Upper lobe of right lung (tissue), 1 donor: ENCODE results near the gene UBXN1. TPM values are rescaled to one million over a fixed set of nuclear protein-coding genes. Genes with fewer than 3 reads are reported as not detected.

Experiments used
- ATAC-seq: fragments of 200-7000 bp; cut with Tn5 transposase; one replicate; pipeline ENCODE4 v1.9.1; 2020; ENCODE audit warnings: mild to moderate bottlenecking, moderate library complexity
- DNase-seq: peaks from one replicate; pipeline ENCODE4 v3.0.0-alpha.2; 2020
- H3K27ac ChIP-seq: fragments of 200-600 bp; one replicate; pipeline ENCODE4 v1.8.0; 2022
- H3K27me3 ChIP-seq: fragments of 200-600 bp; one replicate; pipeline ENCODE4 v1.8.0; 2022; ENCODE audit warnings: mild to moderate bottlenecking
- H3K36me3 ChIP-seq: fragments of 200-600 bp; one replicate; pipeline ENCODE4 v1.8.0; 2022
- H3K4me1 ChIP-seq: fragments of 200-600 bp; one replicate; pipeline ENCODE4 v1.8.0; 2022
- H3K4me3 ChIP-seq: fragments of 200-600 bp; one replicate; pipeline ENCODE4 v1.8.0; 2022; ENCODE audit warnings: mild to moderate bottlenecking
- H3K9me3 ChIP-seq: fragments of 200-600 bp; one replicate; pipeline ENCODE4 v1.8.0; 2022
- intact Hi-C: fragments of 100-400 bp; cut with DNase I; formaldehyde crosslinking; loops from one replicate; pipeline ENCODE4 v1.11.0; 2022
- total RNA-seq: library from RNA; stranded (reverse); fragmentation: NEBNext Ultra II Directional; extraction: Animal tissue kit (Norgen Biotek cat#: 25700); gene quantifications from one replicate; pipeline ENCODE4 v1.2.1, GENCODE V29; 2021
- TF ChIP-seq, protein P1 (sequence below): fragments of 200-600 bp; IDR thresholded peaks from one replicate; pipeline ENCODE4 v1.8.0; 2022; ENCODE audit warnings: antibody characterized with exemption
- donor health status: DM: no; HTN: yes; CAD: no; lungs with severe emphysema.

Gene UBXN1
- total RNA-seq, 1 donor from 2014 or later: 95.2 TPM

DNA sequence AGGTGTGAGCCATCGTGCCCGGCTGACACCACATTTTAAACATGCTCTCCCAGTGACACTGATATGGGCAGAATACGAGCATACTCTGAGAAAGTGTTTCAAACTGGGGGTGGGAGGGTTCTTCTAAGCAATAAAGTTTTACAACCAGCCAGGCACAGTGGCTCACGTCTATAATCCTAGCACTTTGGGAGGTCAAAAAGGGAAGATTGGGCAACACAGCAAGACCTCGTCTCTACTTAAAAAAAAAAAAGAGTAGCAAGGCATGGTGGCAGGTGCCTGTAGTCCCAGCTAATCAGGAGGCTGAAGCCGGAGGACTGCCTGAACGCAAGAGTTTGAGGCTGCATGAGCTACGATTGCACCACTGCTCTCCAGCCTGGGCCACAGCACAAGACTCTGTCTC lies 34.7 kb downstream of the UBXN1 start:
- Histone ChIP-seq H3K27ac (no peak overlapping the region), H3K27me3 (no peaks in the 10 kb centered on the region), H3K4me1 (peaks cover 16% of the 10 kb centered on the region), H3K9me3 (no peaks in the 10 kb centered on the region), H3K4me3 (no peak overlapping the region), H3K36me3 (peaks cover 45% of the 10 kb centered on the region)
- TF ChIP-seq, protein P1, sequence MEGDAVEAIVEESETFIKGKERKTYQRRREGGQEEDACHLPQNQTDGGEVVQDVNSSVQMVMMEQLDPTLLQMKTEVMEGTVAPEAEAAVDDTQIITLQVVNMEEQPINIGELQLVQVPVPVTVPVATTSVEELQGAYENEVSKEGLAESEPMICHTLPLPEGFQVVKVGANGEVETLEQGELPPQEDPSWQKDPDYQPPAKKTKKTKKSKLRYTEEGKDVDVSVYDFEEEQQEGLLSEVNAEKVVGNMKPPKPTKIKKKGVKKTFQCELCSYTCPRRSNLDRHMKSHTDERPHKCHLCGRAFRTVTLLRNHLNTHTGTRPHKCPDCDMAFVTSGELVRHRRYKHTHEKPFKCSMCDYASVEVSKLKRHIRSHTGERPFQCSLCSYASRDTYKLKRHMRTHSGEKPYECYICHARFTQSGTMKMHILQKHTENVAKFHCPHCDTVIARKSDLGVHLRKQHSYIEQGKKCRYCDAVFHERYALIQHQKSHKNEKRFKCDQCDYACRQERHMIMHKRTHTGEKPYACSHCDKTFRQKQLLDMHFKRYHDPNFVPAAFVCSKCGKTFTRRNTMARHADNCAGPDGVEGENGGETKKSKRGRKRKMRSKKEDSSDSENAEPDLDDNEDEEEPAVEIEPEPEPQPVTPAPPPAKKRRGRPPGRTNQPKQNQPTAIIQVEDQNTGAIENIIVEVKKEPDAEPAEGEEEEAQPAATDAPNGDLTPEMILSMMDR: no peak
- intact Hi-C loops: no loop called here
- ATAC-seq (no peak), DNase-seq (no peak)

DNA sequence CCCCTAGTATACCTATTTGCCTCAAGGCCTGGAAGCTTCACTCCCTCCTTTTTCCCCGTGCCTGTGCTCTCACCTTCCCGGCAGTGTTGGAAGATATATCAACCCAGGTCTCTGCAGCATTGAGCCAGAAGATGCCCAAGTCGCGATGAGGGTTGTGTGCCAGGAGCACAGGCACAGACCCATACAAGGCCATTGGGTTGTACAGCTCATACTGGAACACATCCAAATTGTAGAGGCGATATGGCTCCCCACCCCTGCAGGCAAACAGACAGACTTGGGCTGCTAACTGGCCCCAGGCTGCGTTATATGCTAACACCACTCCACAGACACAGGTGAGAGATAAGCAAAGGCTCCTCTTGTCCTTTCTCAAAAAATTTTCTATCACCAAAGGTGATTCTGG lies 46.4 kb downstream of the UBXN1 start:
- TF ChIP-seq, protein P1: no peak
- Histone ChIP-seq H3K27me3 (no peaks in the 10 kb centered on the region), H3K9me3 (no peaks in the 10 kb centered on the region), H3K36me3 (peaks cover 99% of the 10 kb centered on the region), H3K4me3 (no peak overlapping the region), H3K27ac (no peak overlapping the region), H3K4me1 (no peaks in the 10 kb centered on the region)
- intact Hi-C loops: no loop called here
- DNase-seq (no peak), ATAC-seq (no peak)

DNA sequence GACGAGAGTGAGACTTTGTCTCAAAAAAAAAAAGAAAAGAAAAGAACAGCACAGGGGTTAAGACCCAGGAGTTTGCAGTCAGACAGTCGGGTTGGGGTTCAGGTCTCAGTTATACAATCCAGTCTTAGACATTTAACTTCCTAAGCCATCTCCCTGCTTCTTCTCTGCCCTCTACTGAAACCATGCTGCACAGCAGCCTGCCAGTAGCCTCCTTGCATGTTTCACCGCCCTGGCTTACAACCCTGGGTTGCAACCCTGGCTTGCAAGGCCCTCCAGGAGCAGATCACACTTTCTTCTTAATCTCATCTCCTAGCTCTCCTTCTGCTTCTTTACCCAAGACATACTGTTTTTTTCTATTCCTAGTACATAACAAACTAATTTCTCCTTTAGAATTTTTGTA lies 51.2 kb downstream of the UBXN1 start:
- TF ChIP-seq, protein P1: no peak
- no peak for DNase-seq
- H3K27me3 ChIP-seq: no peaks in the 10 kb centered on the region
- no peak overlapping the region for H3K4me3 ChIP-seq
- intact Hi-C loops: no loop called here
- no peak overlapping the region for H3K27ac ChIP-seq
- peaks cover 76% of the 10 kb centered on the region for H3K36me3 ChIP-seq
- ATAC-seq: no peak
- no peaks in the 10 kb centered on the region for H3K9me3 ChIP-seq
- H3K4me1 ChIP-seq: peaks cover under 1% of the 10 kb centered on the region

Other genes with a start within 250 kb of the UBXN1 start
- gene AHNAK, start 132.3 kb downstream of the UBXN1 start, total RNA-seq: 819 TPM
- 847 TPM for gene EEF1G, start 105.2 kb downstream of the UBXN1 start, total RNA-seq
- gene TUT1, start 87.5 kb downstream of the UBXN1 start, total RNA-seq: 17.6 TPM
- 75.0 TPM for gene MTA2, start 77.2 kb downstream of the UBXN1 start, total RNA-seq
- gene EML3, start 66.3 kb downstream of the UBXN1 start, total RNA-seq: 91.1 TPM
- gene ROM1, start 65.8 kb downstream of the UBXN1 start, total RNA-seq: 5.2 TPM
- 40.1 TPM for gene B3GAT3, start 57.1 kb downstream of the UBXN1 start, total RNA-seq
- 229 TPM for gene GANAB, start 32.5 kb downstream of the UBXN1 start, total RNA-seq
- gene INTS5, start 25.8 kb downstream of the UBXN1 start, total RNA-seq: 18.8 TPM
- gene C11orf98, start 13.9 kb downstream of the UBXN1 start, total RNA-seq: 41.7 TPM
- gene CSKMT, start 13.8 kb downstream of the UBXN1 start, total RNA-seq: 14.6 TPM
- gene UQCC3, start 7.4 kb downstream of the UBXN1 start, total RNA-seq: 5.7 TPM
- gene LBHD1, start 6.8 kb downstream of the UBXN1 start, total RNA-seq: 6.1 TPM
- 2.0 TPM for gene LRRN4CL, start 10.5 kb upstream of the UBXN1 start, total RNA-seq
- gene BSCL2, start 28.4 kb upstream of the UBXN1 start, total RNA-seq: 65.6 TPM
- not detected for gene GNG3, start 28.6 kb upstream of the UBXN1 start, total RNA-seq
- gene HNRNPUL2, start 48.4 kb upstream of the UBXN1 start, total RNA-seq: 43.1 TPM
- 31.3 TPM for gene TTC9C, start 49.4 kb upstream of the UBXN1 start, total RNA-seq
- gene ZBTB3, start 75.1 kb upstream of the UBXN1 start, total RNA-seq: 12.5 TPM
- 54.7 TPM for gene POLR2G, start 82.5 kb upstream of the UBXN1 start, total RNA-seq
- gene TAF6L, start 92.3 kb upstream of the UBXN1 start, total RNA-seq: 23.9 TPM
- 52.4 TPM for gene TMEM179B, start 108.3 kb upstream of the UBXN1 start, total RNA-seq
- gene TMEM223, start 112.9 kb upstream of the UBXN1 start, total RNA-seq: 14.8 TPM
- 96.2 TPM for gene NXF1, start 126.4 kb upstream of the UBXN1 start, total RNA-seq
- gene STX5, start 153.0 kb upstream of the UBXN1 start, total RNA-seq: 40.9 TPM
- not detected for gene TEX54, start 153.8 kb upstream of the UBXN1 start, total RNA-seq
- 43.9 TPM for gene WDR74, start 160.5 kb upstream of the UBXN1 start, total RNA-seq
- 255 TPM for gene SLC3A2, start 201.8 kb upstream of the UBXN1 start, total RNA-seq
- gene CHRM1, start 242.3 kb upstream of the UBXN1 start, total RNA-seq: 4.7 TPM